H1 (cell line): ENCODE results near the gene IGSF9B. TPM values are rescaled to one million over a fixed set of nuclear protein-coding genes. Genes with fewer than 3 reads are reported as not detected.

Experiments
- CBX5 ChIP-seq: fragments of 300-800, 300-1000 bp; sonication (generic); IDR thresholded peaks from 2 replicates; pipeline ENCODE4 v1.7.1; 2016; ENCODE audit warnings: antibody characterized with exemption, low read length, low read depth
- FOSL1 ChIP-seq: IDR thresholded peaks from 2 replicates; pipeline ENCODE4 v1.6.1; 2011; ENCODE audit warnings: mild to moderate bottlenecking, low read depth, low read length, moderate library complexity; ENCODE audit not compliant: insufficient read depth
- GABPA ChIP-seq: IDR thresholded peaks from 2 replicates; pipeline ENCODE4 v1.6.1; 2011; ENCODE audit warnings: mild to moderate bottlenecking, low read length, moderate library complexity, borderline replicate concordance; ENCODE audit not compliant: insufficient read depth
- POLR2A ChIP-seq, 2 experiments: IDR thresholded peaks; 1 replicate in 1 of 2; 2 replicates in 1 of 2; pipeline ENCODE4 v1.6.1; 2011; ENCODE audit warnings: low read depth in 2 of 2, low read length in 2 of 2, mild to moderate bottlenecking in 2 of 2; ENCODE audit errors: control extremely low read depth in 1 of 2
- RBBP5 ChIP-seq: IDR thresholded peaks from 2 replicates; pipeline ENCODE4 v1.7.1; 2012; ENCODE audit warnings: low read depth, mild to moderate bottlenecking, inconsistent platforms, low read length, moderate library complexity, borderline replicate concordance
- RXRA ChIP-seq: IDR thresholded peaks from 2 replicates; pipeline ENCODE4 v1.6.1; 2011; ENCODE audit warnings: low read depth, mild to moderate bottlenecking, low read length, moderate library complexity; ENCODE audit not compliant: insufficient read depth
- SUZ12 ChIP-seq: fragments of 200-600 bp; sonication (generic); IDR thresholded peaks from 2 replicates; pipeline ENCODE4 v1.6.1; 2012; ENCODE audit warnings: mild to moderate bottlenecking, inconsistent platforms, low read length, moderate library complexity, mixed read lengths
- polyA plus RNA-seq, 7 experiments: library from polyadenylated mRNA; depleted of rRNA in 3 of 7; stranded (reverse) in 5 of 7; unstranded in 2 of 7; fragments of >200 nt in 5 of 7; fragments of 200-250 nt in 2 of 7; gene quantifications; 1 replicate in 5 of 7; 2 replicates in 1 of 7; 4 replicates in 1 of 7; pipeline versions ENCODE4 v1.2.1 to v1.2.3, GENCODE V29; 2011 to 2013; ENCODE audit warnings: missing spikeins in 2 of 7, mixed read lengths in 2 of 7
- total RNA-seq: library from RNA; stranded (reverse); fragmentation: NEBNext Ultra II Directional; extraction: Animal tissue kit (Norgen Biotek cat#: 25700); gene quantifications from 2 replicates; pipeline ENCODE4 v1.2.1, GENCODE V29; 2021

Gene IGSF9B
- total and polyA plus RNA-seq, 2 of the 8 experiments (the other 6 are each of a cell fraction or from before 2014, with no cell fraction given), result 16.5 to 49.2 TPM

GRCh38 chr11:133903875-133904817 is 52.6 kb downstream of the IGSF9B start (continued):
- TF ChIP-seq GABPA (no peak), RXRA (no peak), SUZ12 (no peak), FOSL1 (no peak), RBBP5 (no peak), CBX5 (no peak), POLR2A (IDR thresholded peaks at IDR 0.05; ENCODE audit: control extremely low read depth in 1 of 2, low read depth in 2 of 2, low read length in 2 of 2) (no peak)
